Rectal smooth muscle tissue (tissue), 1 donor: ENCODE measurements around the gene NPW.
"Not testable (repeated sequence)": the region's sequence is repeated elsewhere in the genome, so short reads cannot be mapped to it uniquely, and the experiment has no call there.

Experiments
- H3K27ac ChIP-seq: one replicate; pipeline ENCODE4 v1.7.0; 2013; ENCODE audit warnings: low read depth, low read length, inconsistent platforms
- H3K27me3 ChIP-seq: one replicate; pipeline ENCODE4 v1.7.0; 2013; ENCODE audit warnings: low read length; ENCODE audit not compliant: control insufficient read depth, insufficient read depth
- H3K36me3 ChIP-seq: one replicate; pipeline ENCODE4 v1.7.0; 2013; ENCODE audit warnings: low read length; ENCODE audit not compliant: control insufficient read depth, insufficient read depth
- H3K4me1 ChIP-seq: one replicate; pipeline ENCODE4 v1.7.0; 2013; ENCODE audit warnings: low read length; ENCODE audit not compliant: control insufficient read depth, insufficient read depth
- H3K4me3 ChIP-seq: one replicate; pipeline ENCODE4 v1.7.0; 2013; ENCODE audit warnings: low read length
- H3K9ac ChIP-seq: one replicate; pipeline ENCODE4 v1.7.0; 2013; ENCODE audit warnings: low read length

Gene NPW

GRCh38 chr16:2031081-2031577 lies 11.5 kb downstream of the NPW start:
- Histone ChIP-seq H3K27ac (no peak overlapping the region), H3K4me3 (no peak overlapping the region), H3K36me3 (peaks cover 3% of the 10 kb centered on the region), H3K9ac (no peak overlapping the region), H3K4me1 (peaks cover 33% of the 10 kb centered on the region), H3K27me3 (no peaks in the 10 kb centered on the region)

GRCh38 chr16:2032285-2033056 lies 12.9 kb downstream of the NPW start:
- Histone ChIP-seq H3K4me3 (no peak overlapping the region), H3K36me3 (peaks cover 4% of the 10 kb centered on the region), H3K4me1 (peaks cover 35% of the 10 kb centered on the region), H3K9ac (no peak overlapping the region), H3K27ac (peak overlapping the region; percentile 85), H3K27me3 (no peaks in the 10 kb centered on the region)

- Histone ChIP-seq H3K4me1 (peaks cover 35% of the 10 kb centered on the region), H3K9ac (no peak overlapping the region), H3K36me3 (peaks cover 6% of the 10 kb centered on the region), H3K4me3 (peak overlapping the region; percentile 52), H3K27ac (peak overlapping the region; percentile 85), H3K27me3 (no peaks in the 10 kb centered on the region)
These were observed 13.7 kb downstream of the NPW start for GRCh38 chr16:2033057-2033908.

GRCh38 chr16:2033909-2034695 lies 14.5 kb downstream of the NPW start:
- Histone ChIP-seq H3K4me3 (peak overlapping the region; percentile 52), H3K4me1 (peaks cover 37% of the 10 kb centered on the region), H3K27ac (peak overlapping the region; percentile 85)
- not testable (repeated sequence) for H3K36me3 ChIP-seq, H3K9ac ChIP-seq, H3K27me3 ChIP-seq

GRCh38 chr16:2034696-2035430 lies 15.3 kb downstream of the NPW start:
- Histone ChIP-seq H3K4me3 (peak overlapping the region; percentile 14), H3K4me1 (peaks cover 40% of the 10 kb centered on the region), H3K36me3 (peaks cover 3% of the 10 kb centered on the region)

GRCh38 chr16:2035431-2036199 lies 16.0 kb downstream of the NPW start:
- Histone ChIP-seq H3K36me3 (peaks cover 3% of the 10 kb centered on the region), H3K9ac (no peak overlapping the region), H3K27me3 (no peaks in the 10 kb centered on the region), H3K27ac (peak overlapping the region; percentile 78), H3K4me3 (peak overlapping the region; percentile 19), H3K4me1 (peaks cover 40% of the 10 kb centered on the region)

More at GRCh38 chr16:2034696-2035430, 15.3 kb downstream of the NPW start:
- Histone ChIP-seq H3K9ac (no peak overlapping the region), H3K27me3 (no peaks in the 10 kb centered on the region), H3K27ac (peak overlapping the region; percentile 78)

GRCh38 chr16:2036200-2036966 lies 16.8 kb downstream of the NPW start:
- Histone ChIP-seq H3K4me3 (no peak overlapping the region), H3K4me1 (peaks cover 40% of the 10 kb centered on the region), H3K27ac (peak overlapping the region; percentile 78), H3K27me3 (no peaks in the 10 kb centered on the region), H3K36me3 (peaks cover 3% of the 10 kb centered on the region), H3K9ac (no peak overlapping the region)

GRCh38 chr16:2037115-2037514 lies 17.5 kb downstream of the NPW start:
- Histone ChIP-seq H3K9ac (no peak overlapping the region), H3K36me3 (peaks cover 3% of the 10 kb centered on the region), H3K27ac (no peak overlapping the region), H3K4me3 (no peak overlapping the region), H3K27me3 (no peaks in the 10 kb centered on the region), H3K4me1 (peaks cover 40% of the 10 kb centered on the region)

- Histone ChIP-seq H3K27me3 (no peaks in the 10 kb centered on the region), H3K27ac (peak overlapping the region; percentile 66), H3K4me3 (no peak overlapping the region), H3K4me1 (peaks cover 38% of the 10 kb centered on the region), H3K36me3 (peaks cover 3% of the 10 kb centered on the region), H3K9ac (peak overlapping the region; percentile 21)
These were observed 18.2 kb downstream of the NPW start for GRCh38 chr16:2037647-2038381.
